Gastroesophageal sphincter (tissue), 4 donors: Measurements from ENCODE around the gene SLC7A6OS. TPM values are rescaled to one million over a fixed set of nuclear protein-coding genes. Genes with fewer than 3 reads are reported as not detected.

Experiments
- ATAC-seq: fragments of 150-250 bp; one replicate; pipeline ENCODE4 v1.9.1; 2016; ENCODE audit warnings: mild to moderate bottlenecking, moderate library complexity
- H3K27ac ChIP-seq, 4 donors: fragments of 200-600 bp; sonication (generic) in 3 of 4; 1 replicate in 3 of 4; 2 replicates in 1 of 4; pipeline ENCODE4 v1.5.1; 2016 to 2019
- H3K27me3 ChIP-seq: fragments of 200-600 bp; sonication (generic); one replicate; pipeline ENCODE4 v1.5.1; 2019
- H3K36me3 ChIP-seq, 2 donors: fragments of 200-600 bp; sonication (generic); one replicate each; pipeline ENCODE4 v1.5.1; 2019; ENCODE audit warnings: control low read depth in 1 of 2
- H3K4me1 ChIP-seq, 3 donors: fragments of 200-600 bp; sonication (generic); 1 replicate in 2 of 3; 2 replicates in 1 of 3; pipeline ENCODE4 v1.5.1; 2016 to 2019; ENCODE audit warnings: control low read depth in 2 of 3
- H3K4me3 ChIP-seq, 2 donors: fragments of 200-600 bp; sonication (generic); one replicate each; pipeline ENCODE4 v1.5.1; 2019; ENCODE audit warnings: mild to moderate bottlenecking in 1 of 2, moderate library complexity in 1 of 2
- H3K9me3 ChIP-seq, 3 donors: fragments of 200-600 bp; sonication (generic); one replicate each; pipeline ENCODE4 v1.5.1; 2017 to 2019; ENCODE audit warnings: control low read depth in 2 of 3
- EP300 ChIP-seq: sonication (generic); formaldehyde crosslinking; IDR thresholded peaks from one replicate; pipeline ENCODE4 v1.6.1; 2017; ENCODE audit warnings: antibody characterized with exemption, mild to moderate bottlenecking
- POLR2A ChIP-seq, 2 donors: fragments of 450-650 bp; IDR thresholded peaks; one replicate each; pipeline ENCODE4 v1.6.1; 2017; ENCODE audit warnings: antibody characterized with exemption in 2 of 2, mild to moderate bottlenecking in 2 of 2, moderate library complexity in 1 of 2
- POLR2AphosphoS5 ChIP-seq: sonication (generic); formaldehyde crosslinking; IDR thresholded peaks from one replicate; pipeline ENCODE4 v1.6.1; 2017; ENCODE audit warnings: antibody characterized with exemption
- WGBS, 2 donors: methylation state at CpG; one replicate each; pipeline ENCODE4 v1.1.5; 2018; ENCODE audit warnings: low coverage in 1 of 2; 5-methylcytosine and 5-hydroxymethylcytosine counted together
- total RNA-seq, 4 donors: library from RNA; depleted of rRNA; stranded (reverse); fragments of >200 nt; gene quantifications; one replicate each; pipeline ENCODE4 v1.1.0, GENCODE V29; 2016
- TF ChIP-seq, protein P1 (sequence below), 4 experiments: fragments of 200-600 bp in 2 of 4; fragments of 450-650 bp in 2 of 4; sonication (generic) in 1 of 4; IDR thresholded peaks; one replicate each; pipeline ENCODE4 v1.5.1; 2017 to 2019; ENCODE audit warnings: antibody characterized with exemption in 4 of 4, mild to moderate bottlenecking in 2 of 4, moderate library complexity in 2 of 4

Gene SLC7A6OS
- total RNA-seq, 4 donors from 2014 or later: 10.4 to 18.2 (median 11.2) TPM

DNA sequence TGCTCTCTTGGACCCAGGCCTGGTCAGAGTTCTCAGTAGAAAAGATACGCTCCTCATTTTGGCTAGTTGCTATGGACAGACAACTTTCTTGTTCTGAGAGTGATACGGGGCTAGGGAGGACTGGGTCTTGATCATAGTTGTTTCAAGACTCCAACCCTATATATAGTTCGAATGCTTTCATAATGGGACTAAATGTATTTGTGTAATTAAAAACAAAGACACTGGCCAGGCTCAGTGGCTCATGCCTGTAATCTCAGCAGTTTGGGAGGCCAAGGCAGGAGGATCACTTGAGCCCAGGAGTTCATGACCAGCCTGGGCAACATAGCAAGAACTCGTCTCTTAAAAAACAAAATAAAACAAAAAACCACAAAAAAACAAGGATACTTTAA lies 28.7 kb downstream of the SLC7A6OS start:
- ATAC-seq: no peak
- Histone ChIP-seq H3K36me3 (peaks cover 0 to 51% of the 10 kb centered on the region in 2 donors), H3K9me3 (no peaks in the 10 kb centered on the region), H3K4me1 (peaks cover 0 to 64% (median 0%) of the 10 kb centered on the region in 3 donors), H3K4me3 (no peak overlapping the region), H3K27ac (no peak overlapping the region), H3K27me3 (no peaks in the 10 kb centered on the region)
- no peak for TF ChIP-seq POLR2AphosphoS5
- no peak for TF ChIP-seq EP300
- TF ChIP-seq, protein P1, sequence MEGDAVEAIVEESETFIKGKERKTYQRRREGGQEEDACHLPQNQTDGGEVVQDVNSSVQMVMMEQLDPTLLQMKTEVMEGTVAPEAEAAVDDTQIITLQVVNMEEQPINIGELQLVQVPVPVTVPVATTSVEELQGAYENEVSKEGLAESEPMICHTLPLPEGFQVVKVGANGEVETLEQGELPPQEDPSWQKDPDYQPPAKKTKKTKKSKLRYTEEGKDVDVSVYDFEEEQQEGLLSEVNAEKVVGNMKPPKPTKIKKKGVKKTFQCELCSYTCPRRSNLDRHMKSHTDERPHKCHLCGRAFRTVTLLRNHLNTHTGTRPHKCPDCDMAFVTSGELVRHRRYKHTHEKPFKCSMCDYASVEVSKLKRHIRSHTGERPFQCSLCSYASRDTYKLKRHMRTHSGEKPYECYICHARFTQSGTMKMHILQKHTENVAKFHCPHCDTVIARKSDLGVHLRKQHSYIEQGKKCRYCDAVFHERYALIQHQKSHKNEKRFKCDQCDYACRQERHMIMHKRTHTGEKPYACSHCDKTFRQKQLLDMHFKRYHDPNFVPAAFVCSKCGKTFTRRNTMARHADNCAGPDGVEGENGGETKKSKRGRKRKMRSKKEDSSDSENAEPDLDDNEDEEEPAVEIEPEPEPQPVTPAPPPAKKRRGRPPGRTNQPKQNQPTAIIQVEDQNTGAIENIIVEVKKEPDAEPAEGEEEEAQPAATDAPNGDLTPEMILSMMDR (IDR thresholded peaks at IDR 0.05): no peak
- WGBS, 2 donors: 64 to 82% methylated on average over 3 to 4 of the region's 4 CpGs

DNA sequence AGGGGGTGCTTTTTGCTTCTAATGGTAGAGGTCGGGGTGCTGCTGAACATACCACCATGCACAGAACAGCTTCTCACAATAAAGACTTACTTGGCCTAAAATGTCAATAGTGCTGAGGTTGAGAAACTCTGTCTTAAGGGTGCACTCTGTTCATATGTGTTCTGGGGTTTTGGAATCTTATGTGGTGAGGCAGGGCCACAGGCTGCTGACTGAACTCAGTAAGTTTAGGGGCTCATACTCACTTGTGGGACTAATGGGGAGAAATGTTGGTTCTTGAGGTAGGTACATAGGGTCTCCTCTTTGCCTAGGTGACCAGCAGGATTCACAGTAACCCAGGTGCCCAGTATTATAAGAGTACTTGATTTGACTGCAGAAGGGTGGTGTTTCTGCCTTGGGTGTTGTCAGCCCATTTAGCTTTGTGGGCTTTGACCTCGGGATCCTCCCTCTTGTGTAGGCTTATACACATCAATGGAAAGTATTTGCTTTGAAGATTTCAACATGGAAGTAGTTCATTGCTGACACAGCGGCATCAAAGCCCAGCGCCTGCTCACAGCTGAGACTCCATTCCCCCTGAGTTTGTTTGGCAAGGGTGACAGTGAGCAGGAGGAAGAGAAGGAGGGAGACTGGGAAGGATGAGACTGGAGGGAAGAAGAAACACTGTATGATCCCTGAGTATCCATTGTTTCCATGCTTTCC lies 29.2 kb downstream of the SLC7A6OS start:
- Histone ChIP-seq H3K4me1 (peaks cover 0 to 64% (median 4%) of the 10 kb centered on the region in 3 donors), H3K9me3 (no peaks in the 10 kb centered on the region), H3K4me3 (no peak overlapping the region), H3K27me3 (no peaks in the 10 kb centered on the region), H3K36me3 (peaks cover 0 to 50% of the 10 kb centered on the region in 2 donors), H3K27ac (no peak overlapping the region)
- WGBS, 2 donors: 86 to 100% methylated on average over 1 to 4 of the region's 4 CpGs
- TF ChIP-seq, protein P1 (IDR thresholded peaks at IDR 0.05): no peak
- TF ChIP-seq POLR2A (IDR thresholded peaks at IDR 0.05): no peak
- TF ChIP-seq POLR2AphosphoS5: no peak
- no peak for TF ChIP-seq EP300
- ATAC-seq: no peak

DNA sequence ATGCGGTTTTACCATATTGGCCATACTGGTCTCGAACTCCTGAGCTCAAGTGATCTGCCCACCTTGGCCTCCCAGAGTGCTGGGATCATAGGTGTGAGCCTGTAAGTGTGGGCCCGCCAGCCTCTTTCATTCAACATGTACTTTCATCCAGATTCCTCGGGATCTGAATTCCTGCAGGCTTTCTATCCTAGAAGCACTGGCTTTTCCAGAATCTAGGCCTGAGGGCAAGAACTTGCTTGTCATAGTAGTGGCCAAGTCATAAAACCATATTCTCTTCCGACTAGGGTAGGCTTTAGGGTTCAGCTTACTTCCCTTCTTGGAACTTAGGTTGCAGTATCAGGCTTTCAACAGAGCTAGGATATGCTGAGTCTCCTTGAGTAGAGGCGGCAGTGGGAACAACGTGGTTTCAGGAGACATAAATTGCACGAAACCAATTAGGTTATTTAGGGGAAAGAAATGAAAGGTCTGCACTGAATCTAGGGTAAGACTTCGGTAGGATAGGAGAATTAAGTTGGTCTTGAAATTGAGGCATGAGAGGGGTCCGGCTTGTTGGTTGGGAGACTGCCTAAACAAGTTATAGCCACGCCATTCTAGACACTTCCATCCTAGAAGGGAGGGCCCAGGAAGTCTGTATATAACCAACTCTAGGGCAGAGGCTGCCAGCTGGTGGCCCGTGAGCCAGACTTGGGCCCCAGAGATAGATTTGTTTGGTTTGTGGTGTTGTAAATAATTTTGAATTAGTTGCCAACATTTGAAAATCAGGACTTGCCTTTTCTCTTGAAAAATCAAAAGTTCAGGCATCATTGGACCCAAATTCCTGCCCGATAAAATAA lies 30.8 kb downstream of the SLC7A6OS start:
- no peaks in the 10 kb centered on the region for H3K9me3 ChIP-seq
- H3K4me1 ChIP-seq: peaks cover 0 to 64% (median 11%) of the 10 kb centered on the region in 3 donors
- H3K27ac ChIP-seq: no peak overlapping the region
- no peaks in the 10 kb centered on the region for H3K27me3 ChIP-seq
- peaks cover 0 to 53% of the 10 kb centered on the region in 2 donors for H3K36me3 ChIP-seq
- WGBS, 2 donors: 85 to 90% methylated on average over 8 to 9 of the region's 13 CpGs
- no peak overlapping the region for H3K4me3 ChIP-seq
- TF ChIP-seq POLR2A (IDR thresholded peaks at IDR 0.05): no peak
- no peak for TF ChIP-seq EP300
- no peak for TF ChIP-seq POLR2AphosphoS5
- TF ChIP-seq, protein P1 (IDR thresholded peaks at IDR 0.05): no peak
- no peak for ATAC-seq

DNA sequence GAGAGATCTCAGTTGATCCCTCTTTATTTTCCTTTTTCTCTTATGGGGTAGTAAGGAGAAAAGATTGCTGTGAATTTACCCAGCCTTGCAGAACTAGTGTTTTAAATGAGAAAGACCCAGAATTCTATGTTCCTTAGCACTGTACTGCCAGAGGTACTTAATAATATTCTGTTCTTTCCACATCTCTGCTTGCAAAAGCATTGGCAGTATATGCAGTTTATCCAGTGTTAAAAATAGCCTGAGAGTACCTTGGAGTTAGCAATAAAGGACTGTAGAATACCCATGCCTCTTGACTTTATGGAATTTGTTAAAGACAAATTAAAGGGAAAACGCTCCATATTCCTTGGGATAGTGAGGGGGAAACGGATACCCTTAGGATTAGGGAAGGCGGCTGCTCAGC lies 34.5 kb downstream of the SLC7A6OS start:
- Histone ChIP-seq H3K36me3 (peaks cover 0 to 48% of the 10 kb centered on the region in 2 donors), H3K27me3 (no peaks in the 10 kb centered on the region), H3K9me3 (no peaks in the 10 kb centered on the region), H3K27ac (peak overlapping the region; percentile 9 to 78 (median 72)), H3K4me1 (peaks cover 0 to 74% (median 11%) of the 10 kb centered on the region in 3 donors), H3K4me3 (no peak overlapping the region)
- 46% methylated on average over 3 of the region's 3 CpGs for WGBS, 2 donors
- TF ChIP-seq POLR2A (IDR thresholded peaks at IDR 0.05): no peak
- no peak for TF ChIP-seq POLR2AphosphoS5
- peak; percentile 50 for ATAC-seq

DNA sequence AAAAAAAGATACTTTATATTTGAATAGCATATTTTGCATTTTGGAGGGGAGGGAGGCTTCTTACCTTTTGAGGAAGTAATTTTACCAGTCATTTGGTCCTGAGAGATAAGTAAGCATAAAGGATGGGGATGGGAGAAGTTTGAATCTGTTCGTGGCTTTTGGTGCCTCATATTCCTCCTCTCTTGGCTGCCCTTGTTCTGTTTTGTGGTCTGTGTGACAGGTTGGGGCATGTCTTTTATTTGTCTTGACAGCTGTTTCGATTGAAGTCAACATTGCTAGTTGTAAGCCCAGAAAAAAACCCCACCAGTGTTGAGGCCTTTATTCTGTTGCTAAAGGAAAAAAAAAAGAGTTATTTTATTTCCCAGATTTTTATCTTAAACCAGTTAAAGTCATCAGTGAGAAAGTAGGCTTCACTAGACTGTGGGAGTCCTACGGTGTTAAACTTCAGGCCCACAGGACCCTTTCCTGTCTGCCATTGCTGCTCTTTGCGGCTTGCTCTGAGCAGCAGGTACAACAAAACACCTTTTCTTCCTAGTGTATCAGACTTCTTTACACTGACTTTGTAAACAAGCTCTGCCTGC lies 35.0 kb downstream of the SLC7A6OS start:
- Histone ChIP-seq H3K27me3 (no peaks in the 10 kb centered on the region), H3K36me3 (peaks cover 0 to 43% of the 10 kb centered on the region in 2 donors), H3K4me3 (no peak overlapping the region), H3K4me1 (peaks cover 0 to 76% (median 13%) of the 10 kb centered on the region in 3 donors), H3K27ac (peak overlapping the region in 3 of 4 donors; percentile 70 to 78 (median 74)), H3K9me3 (no peaks in the 10 kb centered on the region)
- 18 to 36% methylated on average over 3 to 4 of the region's 4 CpGs for WGBS, 2 donors
- no peak for ATAC-seq
- TF ChIP-seq, protein P1 (IDR thresholded peaks at IDR 0.05): no peak
- no peak for TF ChIP-seq POLR2AphosphoS5
- TF ChIP-seq POLR2A (IDR thresholded peaks at IDR 0.05): no peak
- no peak for TF ChIP-seq EP300
